Keratinocyte (primary cell): Measurements from ENCODE around the gene ATF6.

Experiments used
- EZH2 ChIP-seq: IDR thresholded peaks from one replicate; pipeline ENCODE4 v1.6.1; 2012; ENCODE audit warnings: inconsistent platforms, mild to moderate bottlenecking, low read length, moderate library complexity
- TF ChIP-seq, protein P1 (sequence below), 3 experiments: IDR thresholded peaks in 1 of 3; conservative IDR thresholded peaks in 1 of 3; optimal IDR thresholded peaks in 1 of 3; 2 replicates in 2 of 3; 3 replicates in 1 of 3; pipeline versions ENCODE3 to v1.5.1; 2011; ENCODE audit warnings: low read length in 3 of 3, mild to moderate bottlenecking in 3 of 3, moderate library complexity in 2 of 3, control low read depth in 1 of 3, inconsistent platforms in 1 of 3; ENCODE audit not compliant: insufficient read depth in 2 of 3; ENCODE audit errors: extremely low read depth in 1 of 3

DNA sequence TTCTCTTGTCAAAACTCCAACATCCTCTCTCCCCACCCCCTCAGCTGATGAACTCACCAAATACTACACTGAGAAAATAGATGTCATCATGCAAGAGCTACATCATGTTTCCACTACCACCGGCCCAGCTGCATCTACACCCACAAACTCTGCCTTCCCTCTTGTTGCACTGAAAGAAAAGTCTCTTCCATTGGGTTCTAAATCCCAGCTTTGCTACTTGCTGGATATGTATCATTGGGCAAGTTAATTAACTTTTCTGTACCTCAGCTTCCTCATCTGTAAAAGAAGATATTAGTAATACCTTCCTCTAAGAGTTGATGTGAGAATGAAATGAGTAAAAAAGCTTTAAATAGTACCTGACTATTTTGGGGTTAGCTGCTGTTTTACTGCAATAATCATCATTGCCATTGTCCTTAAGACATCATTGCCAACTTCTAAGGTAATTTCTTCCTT is 149.0 kb downstream of the ATF6 start:
- TF ChIP-seq, protein P1, sequence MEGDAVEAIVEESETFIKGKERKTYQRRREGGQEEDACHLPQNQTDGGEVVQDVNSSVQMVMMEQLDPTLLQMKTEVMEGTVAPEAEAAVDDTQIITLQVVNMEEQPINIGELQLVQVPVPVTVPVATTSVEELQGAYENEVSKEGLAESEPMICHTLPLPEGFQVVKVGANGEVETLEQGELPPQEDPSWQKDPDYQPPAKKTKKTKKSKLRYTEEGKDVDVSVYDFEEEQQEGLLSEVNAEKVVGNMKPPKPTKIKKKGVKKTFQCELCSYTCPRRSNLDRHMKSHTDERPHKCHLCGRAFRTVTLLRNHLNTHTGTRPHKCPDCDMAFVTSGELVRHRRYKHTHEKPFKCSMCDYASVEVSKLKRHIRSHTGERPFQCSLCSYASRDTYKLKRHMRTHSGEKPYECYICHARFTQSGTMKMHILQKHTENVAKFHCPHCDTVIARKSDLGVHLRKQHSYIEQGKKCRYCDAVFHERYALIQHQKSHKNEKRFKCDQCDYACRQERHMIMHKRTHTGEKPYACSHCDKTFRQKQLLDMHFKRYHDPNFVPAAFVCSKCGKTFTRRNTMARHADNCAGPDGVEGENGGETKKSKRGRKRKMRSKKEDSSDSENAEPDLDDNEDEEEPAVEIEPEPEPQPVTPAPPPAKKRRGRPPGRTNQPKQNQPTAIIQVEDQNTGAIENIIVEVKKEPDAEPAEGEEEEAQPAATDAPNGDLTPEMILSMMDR (optimal IDR thresholded peaks at IDR 0.05 in 1 of 3, IDR thresholded peaks at IDR 0.05 in 1 of 3, conservative IDR thresholded peaks at IDR 0.05 in 1 of 3; ENCODE audit: extremely low read depth in 1 of 3, insufficient read depth in 2 of 3, low read length in 3 of 3): no peak
- TF ChIP-seq EZH2: no peak
